ENCODE results near the gene PAGE4.

Gene PAGE4

GRCh38 chrX:49876750-49877149, 47.6 kb downstream of the PAGE4 start:
- peak overlapping the region; percentile 89 to 94 for H3K27ac ChIP-seq
- no peak for DNase-seq
- H3K4me1 ChIP-seq: peaks cover 0 to 32% (median 7%) of the 10 kb centered on the region in 4 donors
- no peak overlapping the region for H3K4me3 ChIP-seq
- intact Hi-C loops (cut with DNase I; ENCODE audit: low total_unique reads): no loop called here
- peak in 1 of 2 experiments; percentile 36 for TF ChIP-seq CTCF (IDR thresholded peaks at IDR 0.05)
- H3K36me3 ChIP-seq: no peaks in the 10 kb centered on the region
- H3K27me3 ChIP-seq: no peaks in the 10 kb centered on the region
- H3K9me3 ChIP-seq: no peaks in the 10 kb centered on the region

- Histone ChIP-seq H3K9me3 (no peaks in the 10 kb centered on the region), H3K36me3 (no peaks in the 10 kb centered on the region), H3K27ac (peak overlapping the region; percentile 89 to 94), H3K4me3 (peak overlapping the region in 1 of 2 donors; percentile 80), H3K4me1 (peaks cover 0 to 34% (median 7%) of the 10 kb centered on the region in 4 donors), H3K27me3 (no peaks in the 10 kb centered on the region)
- intact Hi-C loops (cut with DNase I; ENCODE audit: low total_unique reads): no loop called here
- no peak for DNase-seq
- no peak for TF ChIP-seq CTCF (IDR thresholded peaks at IDR 0.05)
Measured at GRCh38 chrX:49877397-49878101, 48.4 kb downstream of the PAGE4 start.

GRCh38 chrX:49878128-49878833, 49.2 kb downstream of the PAGE4 start:
- H3K27ac ChIP-seq: peak overlapping the region; percentile 89 to 94
- no peak for DNase-seq
- H3K36me3 ChIP-seq: no peaks in the 10 kb centered on the region
- intact Hi-C loops (cut with DNase I; ENCODE audit: low total_unique reads): no loop called here
- TF ChIP-seq CTCF (IDR thresholded peaks at IDR 0.05): no peak
- peaks cover 0 to 34% (median 7%) of the 10 kb centered on the region in 4 donors for H3K4me1 ChIP-seq
- H3K9me3 ChIP-seq: no peaks in the 10 kb centered on the region
- H3K27me3 ChIP-seq: no peaks in the 10 kb centered on the region
- H3K4me3 ChIP-seq: peak overlapping the region; percentile 68 to 80

GRCh38 chrX:49878834-49879655, 49.9 kb downstream of the PAGE4 start, which contains the start of gene USP27X:
TSS of gene USP27X (plus strand) at chrX:49879484. CDS start at chrX:49880308, 824 bp downstream.
- H3K27ac ChIP-seq: peak within 1 kb of the TSS; percentile 89 to 94
- H3K4me3 ChIP-seq: peak within 1 kb of the TSS; percentile 68 to 80
- H3K4me1 ChIP-seq: peaks cover 0 to 34% (median 7%) of the 10 kb centered on the region in 4 donors
- no peaks in the 10 kb centered on the region for H3K36me3 ChIP-seq
- intact Hi-C loops (cut with DNase I; ENCODE audit: low total_unique reads): no loop called here
- TF ChIP-seq CTCF (IDR thresholded peaks at IDR 0.05): peak; percentile 49 to 57
- no peaks in the 10 kb centered on the region for H3K27me3 ChIP-seq
- H3K9me3 ChIP-seq: no peaks in the 10 kb centered on the region
- peak; percentile 76 to 88 for DNase-seq

GRCh38 chrX:49879656-49880277, 50.7 kb downstream of the PAGE4 start:
- TF ChIP-seq CTCF (IDR thresholded peaks at IDR 0.05): no peak
- no peaks in the 10 kb centered on the region for H3K9me3 ChIP-seq
- intact Hi-C loops (cut with DNase I; ENCODE audit: low total_unique reads): no loop called here
- no peak for DNase-seq
- no peaks in the 10 kb centered on the region for H3K27me3 ChIP-seq
- H3K36me3 ChIP-seq: no peaks in the 10 kb centered on the region
- H3K4me1 ChIP-seq: peaks cover 0 to 34% (median 7%) of the 10 kb centered on the region in 4 donors
- H3K27ac ChIP-seq: peak overlapping the region; percentile 89 to 94
- H3K4me3 ChIP-seq: peak overlapping the region; percentile 68 to 80

Measured in tibial artery (tissue), 4 donors.